DND-41 (cell line): Measurements from ENCODE around the gene RAD51C.

ENCODE experiments used
- ATAC-seq: fragments of 200-7000 bp; cut with Tn5 transposase; 3 replicates; pipeline ENCODE4 v1.9.1; 2021; ENCODE audit warnings: low read depth; ENCODE audit not compliant: insufficient read depth
- DNase-seq: peaks from one replicate; pipeline ENCODE4 v3.0.0-alpha.2; 2020
- H2AFZ ChIP-seq: 2 replicates; pipeline ENCODE4 v1.6.0; 2012; ENCODE audit warnings: low read depth, low read length
- H3K27ac ChIP-seq: 2 replicates; pipeline ENCODE4 v1.5.1; 2012; ENCODE audit warnings: low read length, inconsistent platforms
- H3K27me3 ChIP-seq: fragments of 200-600 bp; sonication (generic); 2 replicates; pipeline ENCODE4 v1.6.0; 2012; ENCODE audit warnings: low read length, mild to moderate bottlenecking, inconsistent platforms; ENCODE audit not compliant: insufficient read depth, poor library complexity
- H3K36me3 ChIP-seq: 2 replicates; pipeline ENCODE4 v1.5.1; 2012; ENCODE audit warnings: low read length, inconsistent platforms; ENCODE audit not compliant: insufficient read depth
- H3K4me1 ChIP-seq: 2 replicates; pipeline ENCODE4 v1.5.1; 2012; ENCODE audit warnings: mild to moderate bottlenecking, low read length; ENCODE audit not compliant: insufficient read depth
- H3K4me2 ChIP-seq: 2 replicates; pipeline ENCODE4 v1.6.0; 2012; ENCODE audit warnings: mild to moderate bottlenecking, moderate library complexity, low read length, inconsistent platforms; ENCODE audit not compliant: insufficient read depth
- H3K4me3 ChIP-seq, 2 experiments: fragments of 200-600 bp in 1 of 2; shearing (Covaris generic) in 1 of 2; 2 replicates each; pipeline ENCODE4 v1.5.1; 2012 to 2016; ENCODE audit warnings: inconsistent platforms in 2 of 2, low read length in 2 of 2, mild to moderate bottlenecking in 2 of 2, low read depth in 1 of 2, moderate library complexity in 1 of 2
- H3K79me2 ChIP-seq: 2 replicates; pipeline ENCODE4 v1.6.0; 2012; ENCODE audit warnings: low read length, inconsistent platforms; ENCODE audit not compliant: insufficient read depth
- H3K9ac ChIP-seq: 2 replicates; pipeline ENCODE4 v1.6.0; 2012; ENCODE audit warnings: low read depth, mild to moderate bottlenecking, inconsistent platforms, low read length, moderate library complexity
- H3K9me3 ChIP-seq: 2 replicates; pipeline ENCODE4 v1.5.1; 2012; ENCODE audit warnings: low read length, moderate library complexity, mild to moderate bottlenecking, inconsistent platforms; ENCODE audit not compliant: insufficient read depth, severe bottlenecking
- H4K20me1 ChIP-seq: 2 replicates; pipeline ENCODE4 v1.6.0; 2012; ENCODE audit warnings: low read length; ENCODE audit not compliant: insufficient read depth
- CTCF ChIP-seq: IDR thresholded peaks from 2 replicates; pipeline ENCODE4 v1.5.1; 2012; ENCODE audit warnings: borderline replicate concordance, low read length, moderate library complexity, mild to moderate bottlenecking; ENCODE audit not compliant: poor library complexity, severe bottlenecking; ENCODE audit errors: extremely low read depth
- EZH2 ChIP-seq: IDR thresholded peaks from 3 replicates; pipeline ENCODE4 v1.6.1; 2012; ENCODE audit warnings: borderline replicate concordance, low read depth, mild to moderate bottlenecking, moderate library complexity, low read length, inconsistent platforms; ENCODE audit not compliant: severe bottlenecking

RAD51C gene

GRCh38 chr17:58730937-58731336, 38.5 kb downstream of the RAD51C start:
- Histone ChIP-seq H2AFZ (no peak overlapping the region), H3K36me3 (no peaks in the 10 kb centered on the region; the same call in 1 of the 2 replicates), H3K4me1 (no peaks in the 10 kb centered on the region), H3K4me3 (no peak overlapping the region), H4K20me1 (no peaks in the 10 kb centered on the region), H3K9me3 (no peaks in the 10 kb centered on the region), H3K27ac (no peak overlapping the region), H3K79me2 (no peaks in the 10 kb centered on the region), H3K27me3 (no peaks in the 10 kb centered on the region), H3K9ac (no peak overlapping the region), H3K4me2 (no peak overlapping the region)
- TF ChIP-seq EZH2 (no peak), CTCF (no peak)
- DNase-seq (no peak), ATAC-seq (no peak)

GRCh38 chr17:58734040-58734439, 41.6 kb downstream of the RAD51C start:
- no peak for DNase-seq
- H3K79me2 ChIP-seq: no peaks in the 10 kb centered on the region
- H3K4me2 ChIP-seq: no peak overlapping the region
- no peak overlapping the region for H3K27ac ChIP-seq
- H4K20me1 ChIP-seq: no peaks in the 10 kb centered on the region
- H3K36me3 ChIP-seq: no peaks in the 10 kb centered on the region; the same call in 1 of the 2 replicates
- no peak for ATAC-seq
- no peaks in the 10 kb centered on the region for H3K9me3 ChIP-seq
- H3K9ac ChIP-seq: no peak overlapping the region
- no peaks in the 10 kb centered on the region for H3K4me1 ChIP-seq
- H3K27me3 ChIP-seq: no peaks in the 10 kb centered on the region
- TF ChIP-seq EZH2 (no peak), CTCF (no peak)
- no peak overlapping the region for H2AFZ ChIP-seq
- H3K4me3 ChIP-seq: no peak overlapping the region

GRCh38 chr17:58734811-58735210, 42.4 kb downstream of the RAD51C start:
- Histone ChIP-seq H3K9ac (no peak overlapping the region), H3K9me3 (no peaks in the 10 kb centered on the region), H3K79me2 (no peaks in the 10 kb centered on the region), H3K4me1 (no peaks in the 10 kb centered on the region), H3K27ac (no peak overlapping the region), H3K36me3 (no peaks in the 10 kb centered on the region; the same call in 1 of the 2 replicates), H3K4me2 (no peak overlapping the region), H3K27me3 (no peaks in the 10 kb centered on the region), H4K20me1 (no peaks in the 10 kb centered on the region), H2AFZ (no peak overlapping the region), H3K4me3 (no peak overlapping the region)
- ATAC-seq (no peak), DNase-seq (no peak)
- TF ChIP-seq EZH2 (no peak), CTCF (no peak)

- no peak overlapping the region for H3K27ac ChIP-seq
Observed at GRCh38 chr17:58741121-58741625, 48.8 kb downstream of the RAD51C start.

More at GRCh38 chr17:58741121-58741625, 48.8 kb downstream of the RAD51C start:
- no peaks in the 10 kb centered on the region for H3K9me3 ChIP-seq
- no peaks in the 10 kb centered on the region for H3K27me3 ChIP-seq
- no peaks in the 10 kb centered on the region for H4K20me1 ChIP-seq
- no peaks in the 10 kb centered on the region for H3K36me3 ChIP-seq
- no peak overlapping the region for H3K9ac ChIP-seq
- no peak overlapping the region for H2AFZ ChIP-seq
- H3K4me3 ChIP-seq: no peak overlapping the region
- no peaks in the 10 kb centered on the region for H3K4me1 ChIP-seq
- no peaks in the 10 kb centered on the region for H3K79me2 ChIP-seq
- DNase-seq: no peak
- TF ChIP-seq EZH2 (no peak), CTCF (no peak)
- no peak for ATAC-seq
- H3K4me2 ChIP-seq: no peak overlapping the region
